Measurements from ENCODE around the gene BCL2L14. TPM values are rescaled to one million over a fixed set of nuclear protein-coding genes. Genes with fewer than 3 reads are reported as not detected.

Gene BCL2L14
- total and polyA plus RNA-seq, 2 of the 13 experiments (the other 11 are each of a cell fraction or from before 2014, with no cell fraction given): 0.11 TPM; not detected in 1

DNA sequence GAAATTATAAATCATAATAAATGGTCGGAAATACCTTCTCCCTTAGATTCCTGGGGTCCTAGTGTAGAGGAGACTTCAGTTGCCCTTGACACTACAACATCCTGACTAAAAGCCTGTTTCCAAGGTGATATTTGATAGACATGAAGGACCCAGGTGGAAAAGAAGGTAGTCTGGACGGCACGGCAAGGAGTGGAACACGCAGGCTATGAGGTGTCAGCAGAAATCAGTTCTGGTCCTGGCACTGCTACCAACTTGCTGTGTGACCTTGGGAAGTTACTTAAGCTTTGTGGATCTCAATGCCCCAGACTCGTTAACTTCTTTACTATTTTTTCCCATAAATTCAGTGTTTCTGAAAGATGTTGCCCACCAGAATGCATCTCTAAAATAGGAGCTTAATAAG, 36.9 kb upstream of the BCL2L14 start:
- TF ChIP-seq ZNF546 (CRISPR knock-in tag; conservative IDR thresholded peaks at IDR 0.05) (no peak), TCF7L2 (IDR thresholded peaks at IDR 0.05; ENCODE audit: low read depth, low read length) (no peak), ZNF543 (CRISPR knock-in tag; IDR thresholded peaks at IDR 0.05) (no peak), CENPT (CRISPR knock-in tag; IDR thresholded peaks at IDR 0.05; ENCODE audit: low read depth) (no peak), TBX3 (IDR thresholded peaks at IDR 0.05; ENCODE audit: borderline replicate concordance) (no peak), ZZZ3 (CRISPR knock-in tag; IDR thresholded peaks at IDR 0.05; ENCODE audit: borderline replicate concordance) (no peak), POGZ (CRISPR knock-in tag; IDR thresholded peaks at IDR 0.05) (no peak), XBP1 (CRISPR knock-in tag; IDR thresholded peaks at IDR 0.05) (no peak), HIVEP1 (CRISPR knock-in tag; IDR thresholded peaks at IDR 0.05) (no peak), ZNF44 (CRISPR knock-in tag; IDR thresholded peaks at IDR 0.05) (no peak), NR1H2 (CRISPR knock-in tag; IDR thresholded peaks at IDR 0.05; ENCODE audit: borderline replicate concordance, low read depth) (no peak)
- TF ChIP-seq, protein P1, sequence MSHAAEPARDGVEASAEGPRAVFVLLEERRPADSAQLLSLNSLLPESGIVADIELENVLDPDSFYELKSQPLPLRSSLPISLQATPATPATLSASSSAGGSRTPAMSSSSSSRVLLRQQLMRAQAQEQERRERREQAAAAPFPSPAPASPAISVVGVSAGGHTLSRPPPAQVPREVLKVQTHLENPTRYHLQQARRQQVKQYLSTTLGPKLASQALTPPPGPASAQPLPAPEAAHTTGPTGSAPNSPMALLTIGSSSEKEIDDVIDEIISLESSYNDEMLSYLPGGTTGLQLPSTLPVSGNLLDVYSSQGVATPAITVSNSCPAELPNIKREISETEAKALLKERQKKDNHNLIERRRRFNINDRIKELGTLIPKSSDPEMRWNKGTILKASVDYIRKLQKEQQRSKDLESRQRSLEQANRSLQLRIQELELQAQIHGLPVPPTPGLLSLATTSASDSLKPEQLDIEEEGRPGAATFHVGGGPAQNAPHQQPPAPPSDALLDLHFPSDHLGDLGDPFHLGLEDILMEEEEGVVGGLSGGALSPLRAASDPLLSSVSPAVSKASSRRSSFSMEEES (CRISPR knock-in tag; IDR thresholded peaks at IDR 0.05): no peak
- TF ChIP-seq, protein P2, sequence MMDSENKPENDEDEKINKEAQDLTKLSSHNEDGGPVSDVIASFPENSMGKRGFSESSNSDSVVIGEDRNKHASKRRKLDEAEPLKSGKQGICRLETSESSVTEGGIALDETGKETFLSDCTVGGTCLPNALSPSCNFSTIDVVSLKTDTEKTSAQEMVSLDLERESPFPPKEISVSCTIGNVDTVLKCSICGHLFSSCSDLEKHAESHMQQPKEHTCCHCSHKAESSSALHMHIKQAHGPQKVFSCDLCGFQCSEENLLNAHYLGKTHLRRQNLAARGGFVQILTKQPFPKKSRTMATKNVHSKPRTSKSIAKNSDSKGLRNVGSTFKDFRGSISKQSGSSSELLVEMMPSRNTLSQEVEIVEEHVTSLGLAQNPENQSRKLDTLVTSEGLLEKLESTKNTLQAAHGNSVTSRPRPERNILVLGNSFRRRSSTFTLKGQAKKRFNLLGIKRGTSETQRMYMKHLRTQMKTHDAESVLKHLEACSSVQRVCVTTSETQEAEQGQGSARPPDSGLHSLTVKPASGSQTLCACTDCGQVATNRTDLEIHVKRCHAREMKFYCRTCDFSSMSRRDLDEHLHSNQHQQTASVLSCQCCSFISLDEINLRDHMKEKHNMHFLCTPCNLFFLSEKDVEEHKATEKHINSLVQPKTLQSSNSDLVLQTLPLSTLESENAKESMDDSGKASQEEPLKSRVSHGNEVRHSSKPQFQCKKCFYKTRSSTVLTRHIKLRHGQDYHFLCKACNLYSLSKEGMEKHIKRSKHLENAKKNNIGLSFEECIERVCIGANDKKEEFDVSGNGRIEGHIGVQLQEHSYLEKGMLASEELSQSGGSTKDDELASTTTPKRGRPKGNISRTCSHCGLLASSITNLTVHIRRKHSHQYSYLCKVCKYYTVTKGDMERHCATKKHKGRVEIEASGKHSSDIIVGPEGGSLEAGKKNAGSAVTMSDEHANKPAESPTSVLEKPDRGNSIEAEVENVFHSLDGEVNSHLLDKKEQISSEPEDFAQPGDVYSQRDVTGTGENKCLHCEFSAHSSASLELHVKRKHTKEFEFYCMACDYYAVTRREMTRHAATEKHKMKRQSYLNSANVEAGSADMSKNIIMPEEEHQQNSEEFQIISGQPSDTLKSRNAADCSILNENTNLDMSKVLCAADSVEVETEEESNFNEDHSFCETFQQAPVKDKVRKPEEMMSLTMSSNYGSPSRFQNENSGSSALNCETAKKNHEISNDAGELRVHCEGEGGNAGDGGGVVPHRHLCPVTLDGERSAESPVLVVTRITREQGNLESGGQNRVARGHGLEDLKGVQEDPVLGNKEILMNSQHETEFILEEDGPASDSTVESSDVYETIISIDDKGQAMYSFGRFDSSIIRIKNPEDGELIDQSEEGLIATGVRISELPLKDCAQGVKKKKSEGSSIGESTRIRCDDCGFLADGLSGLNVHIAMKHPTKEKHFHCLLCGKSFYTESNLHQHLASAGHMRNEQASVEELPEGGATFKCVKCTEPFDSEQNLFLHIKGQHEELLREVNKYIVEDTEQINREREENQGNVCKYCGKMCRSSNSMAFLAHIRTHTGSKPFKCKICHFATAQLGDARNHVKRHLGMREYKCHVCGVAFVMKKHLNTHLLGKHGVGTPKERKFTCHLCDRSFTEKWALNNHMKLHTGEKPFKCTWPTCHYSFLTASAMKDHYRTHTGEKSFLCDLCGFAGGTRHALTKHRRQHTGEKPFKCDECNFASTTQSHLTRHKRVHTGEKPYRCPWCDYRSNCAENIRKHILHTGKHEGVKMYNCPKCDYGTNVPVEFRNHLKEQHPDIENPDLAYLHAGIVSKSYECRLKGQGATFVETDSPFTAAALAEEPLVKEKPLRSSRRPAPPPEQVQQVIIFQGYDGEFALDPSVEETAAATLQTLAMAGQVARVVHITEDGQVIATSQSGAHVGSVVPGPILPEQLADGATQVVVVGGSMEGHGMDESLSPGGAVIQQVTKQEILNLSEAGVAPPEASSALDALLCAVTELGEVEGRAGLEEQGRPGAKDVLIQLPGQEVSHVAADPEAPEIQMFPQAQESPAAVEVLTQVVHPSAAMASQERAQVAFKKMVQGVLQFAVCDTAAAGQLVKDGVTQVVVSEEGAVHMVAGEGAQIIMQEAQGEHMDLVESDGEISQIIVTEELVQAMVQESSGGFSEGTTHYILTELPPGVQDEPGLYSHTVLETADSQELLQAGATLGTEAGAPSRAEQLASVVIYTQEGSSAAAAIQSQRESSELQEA (CRISPR knock-in tag; IDR thresholded peaks at IDR 0.05; ENCODE audit: not compliant biosample characterization): no peak
- Histone ChIP-seq H3K4me2 (ENCODE audit: low read depth, low read length) (no peak overlapping the region), H3K27me3 (ENCODE audit: control insufficient read depth in 1 of 2, insufficient read depth in 2 of 2, low read length in 2 of 2) (peaks cover 3 to 13% of the 10 kb centered on the region in 2 experiments; a peak in 1 of 5 replicates), H3K79me2 (ENCODE audit: insufficient read depth, low read length) (no peaks in the 10 kb centered on the region), H3K27ac (ENCODE audit: extremely low read length, insufficient read depth, low read length) (no peak overlapping the region), H3K9me3 (ENCODE audit: low read length) (no peaks in the 10 kb centered on the region), H3K4me1 (ENCODE audit: insufficient read depth, low read length) (peaks cover 15% of the 10 kb centered on the region), H4K20me1 (ENCODE audit: insufficient read depth, low read length) (no peaks in the 10 kb centered on the region), H3K4me3 (replicated peaks in 1 of 3; ENCODE audit: insufficient read depth in 1 of 3, low read depth in 2 of 3, low read length in 3 of 3) (no peak overlapping the region), H3K36me3 (replicated peaks in 1 of 2; ENCODE audit: control insufficient read depth in 1 of 2, insufficient read depth in 2 of 2, low read length in 2 of 2) (no peaks in the 10 kb centered on the region), H3K9ac (ENCODE audit: insufficient read depth, low read depth, low read length) (no peak overlapping the region), H2AFZ (ENCODE audit: low read length) (no peak overlapping the region)
- WGBS (ENCODE audit: low lambda C conversion rate): 33% methylated on average over 5 of the region's 5 CpGs
- POLR2A ChIA-PET: no interaction called here
- in situ Hi-C loops (cut with HindIII; ENCODE audit: extremely low pct_ligation_motif_present, low pct_unique_long_range_greater_than_20kb): loop anchor here (5.0 kb wide), 1 partner anchor 452 kb away; no protein-coding TSS in a partner anchor
- FAIRE-seq (no peak), ATAC-seq (no peak), DNase-seq (ENCODE audit: low spot score) (no peak)
- BruUV-seq (replicated peaks): no TSS peak
- CTCF ChIA-PET (ENCODE audit: low intra/inter-chr PET ratio, low total read pairs): interaction anchor here (0.6 to 2.3 kb wide), 4 partner anchors 412 to 480 kb away, joined by 3 to 51 read pairs (median 5); no protein-coding TSS in a partner anchor
- intact Hi-C loops (cut with micrococcal nuclease; ENCODE audit: unreplicated experiment): loop anchor here (1.0 to 10.0 kb wide), 4 partner anchors 129 to 480 kb away; no protein-coding TSS in a partner anchor
